Esophagus muscularis mucosa (tissue), 4 donors: ENCODE measurements around the gene BATF3. TPM values are rescaled to one million over a fixed set of nuclear protein-coding genes. Genes with fewer than 3 reads are reported as not detected.

Experiments used
- DNase-seq: peaks from one replicate; pipeline ENCODE4 v3.0.0-alpha.2; 2017; ENCODE audit errors: extremely low spot score
- H3K27ac ChIP-seq, 4 donors: fragments of 200-600 bp; sonication (generic); replicated peaks in 1 of 4; 1 replicate in 3 of 4; 2 replicates in 1 of 4; pipeline ENCODE4 v1.5.1; 2016 to 2019; ENCODE audit warnings: mild to moderate bottlenecking in 1 of 4
- H3K27me3 ChIP-seq, 4 donors: fragments of 200-600 bp; sonication (generic); one replicate each; pipeline versions ENCODE4 v1.5.1 to v1.6.0; 2016 to 2019
- H3K36me3 ChIP-seq, 4 donors: fragments of 200-600 bp; sonication (generic); one replicate each; pipeline ENCODE4 v1.5.1; 2016 to 2019
- H3K4me1 ChIP-seq, 4 donors: fragments of 200-600 bp; sonication (generic); one replicate each; pipeline ENCODE4 v1.5.1; 2016 to 2019
- H3K4me3 ChIP-seq, 4 donors: fragments of 200-600 bp; sonication (generic); 1 replicate in 2 of 4; 2 replicates in 2 of 4; pipeline ENCODE4 v1.5.1; 2016 to 2019; ENCODE audit warnings: mild to moderate bottlenecking in 4 of 4, moderate library complexity in 1 of 4
- H3K9me3 ChIP-seq, 4 donors: fragments of 200-600 bp; sonication (generic); 1 replicate in 3 of 4; 2 replicates in 1 of 4; pipeline ENCODE4 v1.5.1; 2016 to 2019
- EP300 ChIP-seq: sonication (generic); formaldehyde crosslinking; IDR thresholded peaks from one replicate; pipeline ENCODE4 v1.6.1; 2017; ENCODE audit warnings: antibody characterized with exemption
- POLR2A ChIP-seq: fragments of 450-650 bp; IDR thresholded peaks from one replicate; pipeline ENCODE4 v1.6.1; 2017; ENCODE audit warnings: antibody characterized with exemption, moderate library complexity, mild to moderate bottlenecking, low read depth
- POLR2AphosphoS5 ChIP-seq, 2 donors: sonication (generic); formaldehyde crosslinking; IDR thresholded peaks; one replicate each; pipeline ENCODE4 v1.6.1; 2017; ENCODE audit warnings: antibody characterized with exemption in 2 of 2
- WGBS: methylation state at CpG from one replicate; pipeline ENCODE4 v1.1.5; 2018; 5-methylcytosine and 5-hydroxymethylcytosine counted together
- intact Hi-C: fragments of 100-400 bp; cut with DNase I; formaldehyde crosslinking; loops from one replicate; pipeline ENCODE4 v1.15.1; 2023
- total RNA-seq, 4 donors: library from RNA; depleted of rRNA; stranded (reverse); fragments of >200 nt; gene quantifications; one replicate each; pipeline versions ENCODE4 v1.1.0 to v1.2.1, GENCODE V29; 2016
- TF ChIP-seq, protein P1 (sequence below), 3 experiments: fragments of 200-600 bp in 2 of 3; fragments of 450-650 bp in 1 of 3; sonication (generic) in 2 of 3; IDR thresholded peaks; one replicate each; pipeline ENCODE4 v1.5.1; 2017 to 2019; ENCODE audit warnings: antibody characterized with exemption in 3 of 3, mild to moderate bottlenecking in 2 of 3, moderate library complexity in 1 of 3

BATF3 gene
- total RNA-seq, 4 donors from 2014 or later: 2.1 to 8.1 (median 5.9) TPM

DNA sequence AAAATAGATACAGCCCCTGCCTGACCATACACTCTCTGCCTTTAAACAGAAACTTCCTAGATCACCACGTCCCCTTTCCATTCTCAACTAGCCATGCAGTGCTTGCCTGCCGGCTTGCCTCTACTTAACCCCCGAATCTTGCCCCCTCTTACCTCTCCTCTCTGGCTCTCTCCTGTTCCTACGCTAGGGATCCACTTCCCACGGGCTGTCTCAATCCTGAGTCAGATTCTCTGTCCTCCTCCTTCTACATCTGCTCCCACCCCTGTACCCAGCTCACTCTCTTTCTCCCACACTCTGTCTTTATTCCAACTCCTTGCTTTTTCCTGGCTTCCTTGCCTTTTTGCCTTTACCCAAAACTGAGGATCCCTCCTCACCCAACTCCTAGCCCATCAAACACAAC, 61.7 kb downstream of the BATF3 start:
- H3K27ac ChIP-seq: peak overlapping the region; percentile 20 to 70 (median 54)
- peaks cover 21 to 38% (median 26%) of the 10 kb centered on the region in 4 donors for H3K4me1 ChIP-seq
- WGBS: 79% methylated on average over 5 of the region's 5 CpGs
- no peaks in the 10 kb centered on the region for H3K27me3 ChIP-seq
- TF ChIP-seq EP300 (no peak), POLR2A (no peak), POLR2AphosphoS5 (IDR thresholded peaks at IDR 0.05) (no peak)
- TF ChIP-seq, protein P1, sequence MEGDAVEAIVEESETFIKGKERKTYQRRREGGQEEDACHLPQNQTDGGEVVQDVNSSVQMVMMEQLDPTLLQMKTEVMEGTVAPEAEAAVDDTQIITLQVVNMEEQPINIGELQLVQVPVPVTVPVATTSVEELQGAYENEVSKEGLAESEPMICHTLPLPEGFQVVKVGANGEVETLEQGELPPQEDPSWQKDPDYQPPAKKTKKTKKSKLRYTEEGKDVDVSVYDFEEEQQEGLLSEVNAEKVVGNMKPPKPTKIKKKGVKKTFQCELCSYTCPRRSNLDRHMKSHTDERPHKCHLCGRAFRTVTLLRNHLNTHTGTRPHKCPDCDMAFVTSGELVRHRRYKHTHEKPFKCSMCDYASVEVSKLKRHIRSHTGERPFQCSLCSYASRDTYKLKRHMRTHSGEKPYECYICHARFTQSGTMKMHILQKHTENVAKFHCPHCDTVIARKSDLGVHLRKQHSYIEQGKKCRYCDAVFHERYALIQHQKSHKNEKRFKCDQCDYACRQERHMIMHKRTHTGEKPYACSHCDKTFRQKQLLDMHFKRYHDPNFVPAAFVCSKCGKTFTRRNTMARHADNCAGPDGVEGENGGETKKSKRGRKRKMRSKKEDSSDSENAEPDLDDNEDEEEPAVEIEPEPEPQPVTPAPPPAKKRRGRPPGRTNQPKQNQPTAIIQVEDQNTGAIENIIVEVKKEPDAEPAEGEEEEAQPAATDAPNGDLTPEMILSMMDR (IDR thresholded peaks at IDR 0.05): no peak
- intact Hi-C loops: no loop called here
- H3K36me3 ChIP-seq: no peaks in the 10 kb centered on the region
- peaks cover 0 to 12% (median 2%) of the 10 kb centered on the region in 4 donors for H3K9me3 ChIP-seq
- peak overlapping the region in 3 of 4 donors; percentile 17 to 36 (median 23) for H3K4me3 ChIP-seq
- no peak for DNase-seq

Other genes starting within 250 kb of the BATF3 start
- gene ATF3, start 91.1 kb downstream of the BATF3 start, total RNA-seq: 10 to 100 TPM in 1 of 4 donors, 1 to 10 TPM in 3; 2.9 to 29.7 (median 3.7) TPM
- gene NSL1, start 91.9 kb upstream of the BATF3 start, total RNA-seq: 10 to 100 TPM; 20.0 to 42.0 (median 30.8) TPM
- 10 to 100 TPM in 3 of 4 donors, 1 to 10 TPM in 1; 9.9 to 14.1 (median 12.6) TPM for gene TATDN3, start 92.1 kb upstream of the BATF3 start, total RNA-seq
- not detected for gene SPATA45, start 147.8 kb upstream of the BATF3 start, total RNA-seq
- 1 to 10 TPM; 3.1 to 4.3 (median 3.7) TPM for gene FLVCR1, start 158.4 kb upstream of the BATF3 start, total RNA-seq